GM12873 (cell line): ENCODE measurements around the gene PCSK1.

Experiments used
- CTCF ChIP-seq: IDR thresholded peaks from 2 replicates; pipeline ENCODE4 v1.5.1; 2012; ENCODE audit warnings: low read depth, mild to moderate bottlenecking, moderate library complexity, low read length, control low read depth; ENCODE audit not compliant: insufficient read depth; ENCODE audit errors: missing control alignments

The PCSK1 gene

DNA sequence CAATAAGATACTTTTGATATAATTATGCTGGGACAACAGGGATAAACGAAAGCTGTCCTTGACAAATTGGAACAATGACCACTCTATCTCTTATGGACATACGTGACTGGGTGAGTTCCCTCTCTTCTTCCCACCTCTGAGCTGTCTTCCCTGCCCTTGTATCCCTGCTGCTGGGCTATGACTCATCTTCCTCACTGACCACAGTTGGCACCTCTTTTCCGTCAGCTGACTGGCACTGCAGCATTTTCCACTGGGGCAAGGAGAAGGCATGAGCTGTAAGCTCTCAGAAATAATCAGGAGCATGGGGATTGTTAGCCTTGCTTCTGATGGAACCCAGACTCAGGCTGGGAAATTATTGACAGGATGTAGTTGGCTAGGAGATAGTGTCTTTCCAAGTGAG lies 48.7 kb downstream of the PCSK1 start:
- no peak for TF ChIP-seq CTCF

GRCh38 chr5:96381526-96381925 lies 51.5 kb downstream of the PCSK1 start:
- no peak for TF ChIP-seq CTCF

- no peak for TF ChIP-seq CTCF
These were observed 53.2 kb downstream of the PCSK1 start for GRCh38 chr5:96379896-96380295.

- no peak for TF ChIP-seq CTCF
These were observed 55.5 kb downstream of the PCSK1 start for GRCh38 chr5:96377597-96377996.

- TF ChIP-seq CTCF = no peak
These were observed 55.9 kb downstream of the PCSK1 start for GRCh38 chr5:96377167-96377566.

- no peak for TF ChIP-seq CTCF
These were observed 58.4 kb downstream of the PCSK1 start for GRCh38 chr5:96374653-96375052.

- no peak for TF ChIP-seq CTCF
These were observed 59.7 kb downstream of the PCSK1 start for GRCh38 chr5:96373381-96373733.

DNA sequence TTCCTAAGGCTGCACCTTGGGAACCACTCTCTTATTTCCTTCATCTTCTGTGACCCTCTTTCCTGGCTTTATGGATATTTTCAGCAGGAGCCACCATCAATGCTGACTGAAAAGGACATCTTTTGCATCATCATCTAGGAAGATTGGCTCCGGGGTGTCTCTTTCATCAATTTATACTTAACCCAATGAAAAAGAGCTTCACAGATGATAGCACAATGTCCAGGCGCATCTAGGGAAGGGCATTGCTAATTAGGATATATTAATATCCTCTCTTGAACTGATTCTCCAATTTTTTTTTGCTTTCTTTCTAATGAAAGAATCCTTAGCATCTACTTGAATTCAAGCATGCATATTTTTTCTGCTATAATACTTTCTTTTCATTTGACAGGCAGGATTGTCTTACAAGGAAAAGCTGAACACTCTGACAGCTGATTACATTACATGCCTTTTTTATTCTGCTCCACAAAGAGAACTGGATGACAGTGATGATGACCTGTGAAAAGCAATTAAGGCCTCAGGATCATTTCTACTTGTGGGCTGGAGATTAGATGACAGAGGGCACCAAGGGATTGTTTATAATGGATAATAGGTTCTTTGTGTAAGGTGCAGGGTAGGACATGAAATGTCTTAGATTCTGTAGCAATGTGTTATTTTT lies 60.2 kb downstream of the PCSK1 start:
- no peak for TF ChIP-seq CTCF
